DMS53 (cell line): ENCODE results near the gene MFSD12.
A peak's percentile ranks its signal among the peaks of the same experiment; 100 is the strongest.
"Not testable (repeated sequence)": the region's sequence is repeated elsewhere in the genome, so short reads cannot be mapped to it uniquely, and the experiment has no call there.

Source experiments
- DNase-seq: peaks from one replicate; lab custom pipeline; 2025; lab: John Stamatoyannopoulos, UW

Gene MFSD12

DNA sequence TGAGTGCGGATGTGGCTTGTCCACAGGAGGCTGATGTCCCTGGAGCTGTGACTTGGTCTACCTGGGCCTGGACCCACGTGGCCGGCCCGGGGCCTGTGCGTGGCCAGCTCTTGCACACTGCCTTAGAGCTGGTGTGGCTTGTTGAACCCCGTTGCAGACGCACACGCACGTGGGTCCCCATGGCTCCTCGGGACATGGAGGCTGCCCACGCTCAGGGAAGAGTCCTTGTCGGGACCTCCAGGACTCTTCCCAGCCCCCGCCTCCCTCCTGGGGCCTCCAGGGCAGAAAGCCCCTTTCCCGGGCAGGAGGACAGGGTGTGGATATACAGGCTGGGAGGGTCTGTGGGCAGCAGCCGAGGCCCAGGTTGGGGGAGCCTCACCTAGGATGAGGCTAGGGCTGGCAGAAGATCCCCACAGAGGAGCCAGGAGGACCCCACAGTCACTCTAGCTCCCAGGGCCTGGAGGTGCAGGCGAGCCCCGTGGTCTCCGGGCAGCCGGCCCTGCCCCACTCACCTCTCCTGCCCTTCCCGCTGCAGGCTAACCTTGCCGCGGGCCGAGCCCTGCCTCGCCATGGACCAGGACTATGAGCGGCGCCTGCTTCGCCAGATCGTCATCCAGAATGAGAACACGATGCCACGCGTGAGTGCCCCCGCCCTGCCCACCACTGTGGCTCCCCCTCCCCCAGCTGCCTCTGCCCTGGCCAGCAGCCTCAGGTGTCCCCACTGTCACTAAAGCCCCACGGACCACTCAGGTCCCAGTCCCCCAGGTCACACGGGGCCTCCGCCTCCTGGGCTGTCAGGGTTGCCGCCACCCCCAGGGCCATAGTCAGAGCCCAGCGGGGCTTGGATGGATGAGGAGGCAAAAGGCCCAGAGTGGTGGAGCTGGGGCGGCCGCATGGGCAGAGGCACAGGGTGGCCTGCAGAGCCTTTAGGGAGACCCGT, 34.7 kb downstream of the MFSD12 start:
- DNase-seq, result no peak

DNA sequence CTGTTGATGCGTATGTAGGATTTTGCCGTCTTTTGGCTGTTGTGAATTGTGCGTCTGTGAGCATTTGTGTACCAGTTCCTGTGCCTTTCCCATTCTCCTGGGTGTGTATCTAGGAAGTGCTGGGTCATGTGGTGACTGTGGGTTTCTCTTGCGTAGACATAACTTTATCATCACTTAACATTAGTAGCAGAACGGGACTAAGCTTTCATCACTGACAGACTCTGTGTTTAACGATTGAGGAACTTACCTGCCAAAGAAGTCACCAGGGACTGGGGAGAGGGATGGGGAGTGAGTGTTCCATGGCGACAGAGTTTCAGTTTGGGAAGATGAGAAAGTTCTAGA, 36.3 kb downstream of the MFSD12 start:
- DNase-seq, result no peak

- DNase-seq, result no peak
Measured at GRCh38 chr19:3520166-3521103, 37.0 kb downstream of the MFSD12 start.

GRCh38 chr19:3519126-3519525, 38.3 kb downstream of the MFSD12 start:
- DNase-seq, result no peak

GRCh38 chr19:3518659-3519058, 38.7 kb downstream of the MFSD12 start:
- DNase-seq, result no peak

GRCh38 chr19:3518255-3518654, 39.1 kb downstream of the MFSD12 start:
- no peak for DNase-seq

DNA sequence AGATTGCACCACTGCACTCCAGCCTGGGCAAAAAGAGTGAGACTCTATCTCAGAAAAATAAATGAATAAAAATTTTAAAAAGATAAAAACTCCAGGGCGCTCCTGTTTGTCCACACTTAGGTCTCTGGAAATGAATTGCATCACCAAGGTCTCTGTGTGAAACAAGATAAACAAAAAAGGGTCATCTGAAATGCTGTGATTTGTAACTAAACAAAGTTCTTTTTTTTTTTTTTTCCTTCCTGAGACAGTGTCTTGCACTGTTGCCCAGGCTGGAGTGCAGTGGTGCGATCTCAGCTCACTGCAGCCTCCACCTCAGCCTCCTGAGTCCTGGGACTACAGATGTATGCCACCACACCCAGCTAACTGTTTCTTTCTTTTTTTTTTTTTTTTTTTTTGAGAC, 39.7 kb downstream of the MFSD12 start:
- no peak for DNase-seq

DNA sequence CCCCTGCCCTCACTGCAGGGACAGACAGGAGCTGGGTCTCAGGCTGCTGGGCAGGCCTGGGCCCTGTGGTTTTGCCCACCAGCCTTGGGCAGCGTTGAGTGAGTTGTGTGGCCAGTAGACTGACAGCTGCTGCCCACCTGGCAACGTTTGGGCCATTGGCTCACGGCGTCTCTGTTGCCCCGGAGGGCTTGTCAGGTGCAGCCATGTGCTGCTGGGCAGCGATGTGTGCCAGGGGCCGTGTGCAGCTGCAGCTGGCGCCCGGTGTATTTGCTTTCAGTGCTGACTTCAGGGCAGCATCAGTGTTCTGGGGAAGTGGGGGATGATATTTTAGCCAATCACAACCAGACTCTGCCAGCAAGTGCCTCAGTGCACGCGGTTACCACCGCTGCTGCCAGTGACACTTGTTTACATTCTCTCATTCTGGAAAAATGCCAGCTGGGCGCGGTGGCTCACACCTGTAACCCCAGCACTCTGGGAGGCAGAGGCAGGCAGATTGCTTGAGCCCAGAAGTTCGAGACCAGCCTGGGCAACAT, 40.6 kb downstream of the MFSD12 start:
- peak; percentile 93 for DNase-seq

- DNase-seq, result no peak
Measured at GRCh38 chr19:3515891-3516422, 41.4 kb downstream of the MFSD12 start.

DNA sequence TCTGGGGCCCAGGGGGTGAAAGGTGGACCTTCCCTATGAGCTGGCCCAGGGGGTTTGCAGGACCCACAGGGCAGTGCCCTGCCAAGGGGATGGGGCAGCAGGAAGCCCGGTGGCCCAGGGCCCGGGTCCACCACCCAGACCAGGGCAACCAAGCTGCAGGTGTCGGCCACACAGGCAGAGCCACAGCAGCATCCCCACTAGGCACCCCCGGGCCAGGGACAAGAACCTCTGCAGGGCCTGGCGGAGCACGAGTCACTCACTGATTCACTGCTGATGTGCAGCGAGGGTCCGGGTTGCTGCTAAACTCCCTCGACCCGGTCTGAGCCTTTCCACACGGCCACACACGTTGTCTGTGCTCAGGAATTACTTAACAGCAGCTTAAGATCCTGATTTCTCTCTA, 42.5 kb downstream of the MFSD12 start:
- no peak for DNase-seq

DNA sequence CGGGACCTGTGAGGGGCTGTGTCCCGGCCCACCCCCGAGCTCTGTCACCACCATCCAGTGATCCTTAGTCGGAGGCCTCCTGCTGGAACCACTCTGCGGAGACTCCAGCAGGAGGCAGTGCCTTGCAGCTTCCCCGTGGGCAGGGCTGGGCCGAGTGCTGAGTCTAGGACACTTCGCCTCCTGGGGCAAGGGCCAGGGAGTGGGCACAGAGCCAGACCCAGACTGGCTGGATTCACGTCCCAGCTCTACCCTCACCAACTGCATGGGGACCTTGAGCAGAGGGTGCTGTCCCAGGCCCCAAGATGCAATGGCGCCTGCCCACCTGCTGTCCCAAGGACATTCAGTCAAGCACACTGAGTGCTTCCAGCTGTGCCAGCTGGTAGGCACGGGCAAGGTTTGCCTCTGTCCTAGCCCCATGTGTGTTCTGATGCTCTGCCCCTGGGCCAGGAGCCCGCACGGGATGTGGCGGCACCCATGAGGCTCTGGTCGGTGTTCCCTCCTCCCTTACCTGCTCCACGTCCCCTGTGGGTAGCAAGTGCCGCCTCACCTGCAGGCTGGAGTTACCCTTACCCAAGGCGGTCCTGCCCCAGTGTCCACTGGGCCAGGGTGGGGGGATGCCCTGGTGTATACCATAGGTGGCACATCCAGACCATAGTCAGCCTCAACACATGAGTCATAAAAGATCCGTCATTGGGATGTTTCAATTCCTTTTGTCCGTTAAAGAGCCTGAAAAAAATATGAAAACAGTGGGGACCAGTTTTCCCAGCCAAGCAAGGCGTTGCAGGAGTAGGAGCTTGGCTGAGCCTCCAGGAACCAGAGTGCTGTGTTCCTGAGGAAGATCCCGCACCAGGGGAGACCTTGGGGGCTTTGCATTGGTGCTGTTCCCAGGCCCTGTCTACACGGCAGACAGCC, 43.9 kb downstream of the MFSD12 start:
- no peak for DNase-seq

GRCh38 chr19:3512562-3513228, 44.7 kb downstream of the MFSD12 start:
- DNase-seq, result no peak

DNA sequence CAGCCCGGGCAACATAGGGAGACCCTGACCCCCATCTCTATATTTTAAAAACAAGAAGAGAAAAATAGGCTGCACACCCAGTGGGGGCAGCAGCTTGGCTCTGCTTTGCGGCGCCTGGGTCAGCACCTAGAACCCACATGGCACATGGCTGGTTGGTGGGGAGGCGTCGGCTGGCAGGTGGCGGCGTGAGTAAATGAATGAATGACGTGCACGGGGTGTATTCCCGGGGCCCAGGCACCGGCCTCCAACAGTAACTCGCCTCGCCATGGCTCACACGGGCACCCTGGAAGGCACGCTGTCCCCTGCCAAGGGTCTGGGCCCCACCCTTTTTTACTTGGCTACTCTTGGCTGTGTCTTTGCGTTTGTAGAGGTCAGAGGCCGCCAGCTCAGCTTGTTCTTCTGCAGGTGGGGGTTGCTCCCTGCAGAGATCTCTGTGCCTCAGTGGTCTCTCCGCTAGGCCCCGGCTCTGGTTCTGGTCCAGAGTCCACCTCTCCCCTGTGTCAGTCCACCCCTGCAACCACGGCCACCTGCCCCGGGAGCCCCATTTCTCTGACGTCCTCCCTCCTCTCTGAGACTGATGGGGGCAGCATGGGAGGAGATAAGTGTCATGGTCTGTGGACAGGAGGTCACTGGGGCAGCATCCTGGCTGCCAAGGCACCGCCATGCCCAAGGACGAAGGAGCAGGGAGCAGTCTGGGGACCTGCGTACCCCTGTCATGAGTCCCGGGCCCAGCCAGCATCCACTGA, 45.7 kb downstream of the MFSD12 start:
- no peak for DNase-seq

- DNase-seq, result no peak
Measured at GRCh38 chr19:3510727-3511126, 46.7 kb downstream of the MFSD12 start.

DNA sequence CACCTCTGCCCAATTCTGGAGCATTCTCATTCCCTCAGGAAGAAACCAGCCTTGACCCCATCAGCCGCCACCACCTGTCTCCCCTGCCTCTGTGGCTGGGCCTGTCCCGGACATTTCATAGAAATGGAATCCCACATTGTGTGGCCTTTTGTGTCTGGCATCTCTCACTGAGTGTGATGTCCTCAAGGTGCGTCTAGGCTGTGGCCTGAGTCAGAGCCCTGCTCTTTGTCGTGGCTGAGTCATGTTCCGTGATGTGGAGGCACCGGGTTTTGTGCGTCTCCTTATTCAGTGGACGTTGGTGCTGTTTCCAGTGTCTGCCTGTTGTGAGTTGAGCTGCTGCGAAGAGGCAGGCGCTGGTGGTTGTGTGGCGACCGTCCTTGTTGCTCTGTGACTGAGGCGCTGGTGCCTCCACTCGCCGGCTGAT, 47.8 kb downstream of the MFSD12 start:
- no peak for DNase-seq

GRCh38 chr19:3508771-3509535, 48.4 kb downstream of the MFSD12 start:
- DNase-seq, result no peak

- DNase-seq, result not testable (repeated sequence)
Measured at GRCh38 chr19:3508121-3508661, 49.2 kb downstream of the MFSD12 start.

DNA sequence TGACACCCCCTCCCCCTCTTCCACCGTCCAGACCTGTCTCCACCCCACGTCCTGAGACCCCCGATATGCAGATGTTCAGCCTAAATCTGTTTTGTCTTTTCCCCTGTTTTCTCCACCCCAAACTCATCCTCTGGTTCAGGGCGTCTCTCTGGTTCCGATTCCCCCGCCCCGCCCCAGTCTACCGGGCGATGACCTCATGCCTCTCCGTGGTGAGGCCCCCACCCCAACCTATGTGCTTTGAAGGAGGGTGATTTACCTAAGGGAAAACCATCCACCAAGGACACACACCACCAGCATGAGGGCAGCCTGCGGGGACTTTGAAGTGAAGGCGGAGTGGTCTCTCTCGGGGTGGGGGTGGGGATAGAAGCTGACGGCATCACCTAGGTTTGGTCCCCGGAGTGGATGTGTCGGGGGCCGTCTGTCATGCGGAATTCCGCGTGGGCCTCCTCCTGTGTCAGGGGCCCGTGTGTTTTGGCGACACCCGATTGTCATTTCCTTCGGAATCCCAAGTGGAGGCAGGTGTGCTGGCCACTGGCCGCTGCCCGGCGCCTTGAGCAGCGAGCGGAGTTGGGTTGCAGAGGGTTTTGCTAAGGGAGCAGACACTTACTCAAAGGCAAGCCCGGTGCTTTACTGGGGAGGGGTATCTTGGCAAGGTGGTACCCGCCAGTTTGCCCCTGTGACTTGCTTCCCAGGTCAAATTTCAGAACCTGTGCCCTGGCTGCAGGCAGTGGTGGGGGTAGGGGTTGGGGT, 49.8 kb downstream of the MFSD12 start:
- no peak for DNase-seq
